GM19043 (cell line): ENCODE measurements around the gene STAM.

Source experiments
- ATAC-seq: cut with Tn5 transposase; IDR thresholded peaks from one replicate; pipeline ENCODE4 v1.9.1; 2021; ENCODE audit warnings: low read depth; ENCODE audit not compliant: unreplicated experiment

The STAM gene

GRCh38 chr10:17756557-17757217, 112.7 kb downstream of the STAM start:
- ATAC-seq = peak; percentile 94

GRCh38 chr10:17758200-17758599, 114.2 kb downstream of the STAM start:
- no peak for ATAC-seq

GRCh38 chr10:17758896-17759295, 114.9 kb downstream of the STAM start:
- no peak for ATAC-seq

GRCh38 chr10:17764142-17764541, 120.2 kb downstream of the STAM start:
- ATAC-seq = no peak

GRCh38 chr10:17765602-17766001, 121.7 kb downstream of the STAM start:
- no peak for ATAC-seq
